GM12878 (cell line): Measurements from ENCODE around the gene LSM14B. TPM values are rescaled to one million over a fixed set of nuclear protein-coding genes. Genes with fewer than 3 reads are reported as not detected.

Source experiments
- ATAC-seq: fragments of 200-7000 bp; cut with Tn5 transposase; 3 replicates; pipeline ENCODE4 v1.9.1; 2020; ENCODE audit warnings: mild to moderate bottlenecking, moderate library complexity
- BruUV-seq: library from RNA; stranded (reverse); fragments of 400-500 nt; replicated peaks from 2 replicates; lab custom pipeline; 2021; lab: Mats Ljungman, UMichigan
- CTCF ChIA-PET: fragments of 300-600 bp; sonication (Branson Sonifier 250); formaldehyde crosslinking; extraction: SDS; loops from one replicate; lab custom pipeline; 2021; ENCODE audit warnings: inconsistent platforms; lab: Yijun Ruan, JAX
- POLR2A ChIA-PET: fragments of 350-600 bp; formaldehyde crosslinking; extraction: SDS; loops from one replicate; lab custom pipeline; 2021; ENCODE audit warnings: inconsistent platforms; lab: Charles Lee
- RAD21 ChIA-PET: fragments of 300-600 bp; sonication (Branson Sonifier 250); formaldehyde crosslinking; loops from one replicate; lab custom pipeline; 2023; ENCODE audit warnings: antibody characterized with exemption; ENCODE audit not compliant: unreplicated experiment; lab: Charles Lee
- SMC1A ChIA-PET: fragments of 300-600 bp; sonication (Branson Sonifier 250); formaldehyde crosslinking; loops from one replicate; lab custom pipeline; 2023; ENCODE audit not compliant: unreplicated experiment, uncharacterized antibody; lab: Charles Lee
- DNase-seq: peaks from one replicate; pipeline ENCODE4 v3.0.0-alpha.2; 2011; ENCODE audit warnings: low read depth, low spot score
- FAIRE-seq: peaks from 3 replicates; lab custom pipeline; 2011; peaks lifted over from hg19 to GRCh38; lab: Jason Lieb, UNC
- H2AFZ ChIP-seq: 2 replicates; pipeline ENCODE4 v1.6.0; 2011; ENCODE audit warnings: low read depth, low read length, control low read depth; ENCODE audit not compliant: control insufficient read depth
- H3K27ac ChIP-seq: 2 replicates; pipeline ENCODE4 v1.5.1; 2011; ENCODE audit warnings: control low read depth; ENCODE audit not compliant: control insufficient read depth, insufficient read depth
- H3K27me3 ChIP-seq, 2 experiments: replicated peaks in 1 of 2; 2 replicates each; pipeline versions ENCODE4 v1.6.0 to v1.6.1; 2011; ENCODE audit warnings: low read length in 1 of 2; ENCODE audit not compliant: control insufficient read depth in 2 of 2, insufficient read depth in 2 of 2
- H3K36me3 ChIP-seq, 2 experiments: 2 replicates each; pipeline ENCODE4 v1.5.1; 2011; ENCODE audit warnings: low read length in 1 of 2; ENCODE audit not compliant: control insufficient read depth in 2 of 2, insufficient read depth in 2 of 2
- H3K4me1 ChIP-seq: 2 replicates; pipeline ENCODE4 v1.6.1; 2011; ENCODE audit warnings: mild to moderate bottlenecking, low read length, moderate library complexity, mixed read lengths; ENCODE audit not compliant: control insufficient read depth, insufficient read depth
- H3K4me2 ChIP-seq: 2 replicates; pipeline ENCODE4 v1.6.0; 2011; ENCODE audit warnings: control low read depth; ENCODE audit not compliant: control insufficient read depth, insufficient read depth
- H3K4me3 ChIP-seq: fragments of 200-600 bp; sonication (generic); 2 replicates; pipeline ENCODE4 v1.5.1; 2016
- H3K79me2 ChIP-seq: 2 replicates; pipeline ENCODE4 v1.6.0; 2011; ENCODE audit warnings: low read length; ENCODE audit not compliant: control insufficient read depth, insufficient read depth
- H3K9ac ChIP-seq: 2 replicates; pipeline ENCODE4 v1.8.0; 2011; ENCODE audit warnings: low read length, control low read depth, mixed read lengths; ENCODE audit not compliant: control insufficient read depth, insufficient read depth
- H3K9me3 ChIP-seq: replicated peaks from 3 replicates; pipeline ENCODE4 v1.5.1; 2011; ENCODE audit warnings: mild to moderate bottlenecking, low read length; ENCODE audit not compliant: control insufficient read depth, insufficient read depth
- H4K20me1 ChIP-seq: 2 replicates; pipeline ENCODE4 v1.6.0; 2011; ENCODE audit not compliant: control insufficient read depth, insufficient read depth
- BMI1 ChIP-seq: fragments of 450-650 bp; IDR thresholded peaks from 2 replicates; pipeline ENCODE4 v1.6.1; 2016; ENCODE audit warnings: mild to moderate bottlenecking, moderate library complexity, borderline replicate concordance
- ETV6 ChIP-seq, 2 experiments: fragments of 450-650 bp in 1 of 2; IDR thresholded peaks in 1 of 2; conservative IDR thresholded peaks in 1 of 2; 2 replicates each; pipeline ENCODE4 v1.6.1; 2014; ENCODE audit warnings: antibody characterized with exemption in 1 of 2, borderline replicate concordance in 1 of 2, low read depth in 1 of 2, mild to moderate bottlenecking in 1 of 2, moderate library complexity in 1 of 2
- MTA2 ChIP-seq: fragments of 450-650 bp; IDR thresholded peaks from 2 replicates; pipeline ENCODE4 v1.6.1; 2016; ENCODE audit warnings: low read depth, mild to moderate bottlenecking, moderate library complexity
- NFYB ChIP-seq: IDR thresholded peaks from 2 replicates; pipeline ENCODE4 v1.6.1; 2011; ENCODE audit warnings: low read depth, mild to moderate bottlenecking, low read length, improper control_type of control experiment, moderate library complexity; ENCODE audit not compliant: insufficient read depth
- RCOR1 ChIP-seq: conservative IDR thresholded peaks from 2 replicates; pipeline ENCODE4 v1.6.1; 2012; ENCODE audit warnings: low read depth, low read length, improper control_type of control experiment
- RFX5 ChIP-seq: IDR thresholded peaks from 2 replicates; pipeline ENCODE4 v1.6.1; 2011; ENCODE audit warnings: low read depth, low read length, improper control_type of control experiment
- RUNX3 ChIP-seq: IDR thresholded peaks from 2 replicates; pipeline ENCODE4 v1.6.1; 2012; ENCODE audit warnings: low read length, inconsistent platforms
- SMARCA5 ChIP-seq: fragments of 450-650 bp; IDR thresholded peaks from 2 replicates; pipeline ENCODE4 v1.6.1; 2017; ENCODE audit warnings: mild to moderate bottlenecking
- STAT1 ChIP-seq: fragments of 450-650 bp; conservative IDR thresholded peaks from 2 replicates; pipeline ENCODE4 v1.6.1; 2014; ENCODE audit warnings: antibody characterized with exemption, mild to moderate bottlenecking
- TARDBP ChIP-seq: IDR thresholded peaks from 2 replicates; pipeline ENCODE4 v1.6.1; 2016; ENCODE audit warnings: borderline replicate concordance
- YBX1 ChIP-seq: fragments of 450-650 bp; IDR thresholded peaks from 2 replicates; pipeline ENCODE4 v1.6.1; 2016; ENCODE audit warnings: antibody characterized with exemption
- ZBED1 ChIP-seq: IDR thresholded peaks from 2 replicates; pipeline ENCODE4 v1.6.1; 2016; ENCODE audit warnings: borderline replicate concordance
- ZNF217 ChIP-seq: fragments of 450-650 bp; IDR thresholded peaks from 2 replicates; pipeline ENCODE4 v1.6.1; 2017; ENCODE audit warnings: antibody characterized with exemption, mild to moderate bottlenecking
- ZNF384 ChIP-seq: IDR thresholded peaks from 2 replicates; pipeline ENCODE4 v1.6.1; 2012; ENCODE audit warnings: low read depth, mild to moderate bottlenecking, low read length, improper control_type of control experiment, borderline replicate concordance
- WGBS: methylation state at CpG from one replicate; pipeline ENCODE4 v1.1.6; 2016; ENCODE audit warnings: low lambda C conversion rate; ENCODE audit not compliant: insufficient replicate concordance, insufficient coverage; ENCODE audit errors: missing lambda C conversion rate; 5-methylcytosine and 5-hydroxymethylcytosine counted together
- in situ Hi-C: fragments of 300-500 bp; cut with MboI; formaldehyde crosslinking; loops from 9 replicates; pipeline ENCODE4 v1.14.3; 2018; ENCODE audit warnings: mixed read lengths
- intact Hi-C: fragments of 100-400 bp; cut with micrococcal nuclease; formaldehyde crosslinking; loops from one replicate; pipeline ENCODE4 v1.14.2; 2022; ENCODE audit not compliant: unreplicated experiment
- polyA plus RNA-seq, 11 experiments: library from polyadenylated mRNA; depleted of rRNA in 4 of 11; unstranded in 6 of 11; stranded (reverse) in 5 of 11; fragments of >200 nt; fragmentation: Nextera tagmentation in 4 of 11; fragmentation: Illumina TruSeq in 1 of 11; extraction: Ambion mirVana in 4 of 11; extraction: Trizol in 1 of 11; gene quantifications; 1 replicate in 1 of 11; 2 replicates in 10 of 11; pipeline versions ENCODE4 v1.2.1 to v1.2.3, GENCODE V29; 2011 to 2016; ENCODE audit warnings: inconsistent platforms in 2 of 11, missing spikeins in 2 of 11, low read depth in 1 of 11
- total RNA-seq, 4 experiments: library from RNA; depleted of rRNA in 3 of 4; stranded (reverse); fragments of >200 nt in 3 of 4; fragmentation: Illumina TruSeq in 1 of 4; extraction: Trizol in 1 of 4; gene quantifications; 2 replicates each; pipeline versions ENCODE4 v1.2.1 to v1.2.3, GENCODE V29; 2013 to 2021
- TF ChIP-seq, protein P1 (sequence below): fragments of 450-650 bp; formaldehyde crosslinking; IDR thresholded peaks from 2 replicates; pipeline ENCODE4 v1.4.0; 2020; ENCODE audit warnings: mild to moderate bottlenecking, moderate library complexity
- TF ChIP-seq, protein P2 (sequence below): fragments of 450-650 bp; conservative IDR thresholded peaks from 2 replicates; pipeline ENCODE4 v1.6.1; 2017; ENCODE audit warnings: mild to moderate bottlenecking, moderate library complexity

The LSM14B gene
- total and polyA plus RNA-seq, 10 of the 15 experiments (the other 5 are each of a cell fraction or from before 2014, with no cell fraction given), result 0.56 to 34.3 (median 15.6) TPM

DNA sequence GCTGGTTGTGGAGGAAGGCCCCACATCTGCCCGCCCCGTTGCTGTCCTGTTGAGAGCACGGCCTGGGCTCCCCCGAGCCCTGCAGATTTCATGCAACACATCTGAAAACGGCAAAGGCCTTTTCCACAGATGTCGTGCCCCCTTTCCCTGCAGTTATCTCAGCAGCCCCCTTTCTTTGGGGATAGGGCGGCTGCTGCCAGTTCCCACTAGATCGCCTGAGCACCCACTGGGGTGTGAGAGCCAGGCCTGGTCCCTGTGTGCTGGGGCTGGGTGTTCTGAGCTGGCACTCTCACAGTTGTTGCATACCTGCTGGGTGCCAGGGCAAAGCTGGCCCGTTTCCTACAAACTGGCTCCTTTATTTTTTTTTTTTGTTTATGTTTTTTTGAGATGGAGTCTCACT, 48.3 kb downstream of the LSM14B start:
- ChIA-PET POLR2A (no interaction called here), RAD21 (no interaction called here), SMC1A (no interaction called here), CTCF (no interaction called here)
- in situ Hi-C loops (no loop called here), intact Hi-C loops (no loop called here)
- peaks cover 0 to 11% of the 10 kb centered on the region in 2 experiments; a peak in 3 of 4 replicates for H3K36me3 ChIP-seq
- no peak overlapping the region for H3K4me2 ChIP-seq
- no peaks in the 10 kb centered on the region for H3K27me3 ChIP-seq
- WGBS, result 90% methylated on average over 9 of the region's 9 CpGs
- no peak overlapping the region for H2AFZ ChIP-seq
- H4K20me1 ChIP-seq, result no peaks in the 10 kb centered on the region
- DNase-seq (no peak), ATAC-seq (no peak), FAIRE-seq (no peak)
- H3K4me3 ChIP-seq, result no peak overlapping the region
- H3K79me2 ChIP-seq, result no peaks in the 10 kb centered on the region
- TF ChIP-seq ZNF217 (no peak), SMARCA5 (no peak), STAT1 (no peak), ZNF384 (no peak), NFYB (no peak), MTA2 (no peak), BMI1 (no peak), RUNX3 (no peak), RCOR1 (no peak), YBX1 (no peak), ZBED1 (no peak), RFX5 (no peak), TARDBP (no peak), ETV6 (conservative IDR thresholded peaks at IDR 0.05 in 1 of 2, IDR thresholded peaks at IDR 0.05 in 1 of 2; ENCODE audit: borderline replicate concordance in 1 of 2, low read depth in 1 of 2) (no peak)
- TF ChIP-seq, protein P1, sequence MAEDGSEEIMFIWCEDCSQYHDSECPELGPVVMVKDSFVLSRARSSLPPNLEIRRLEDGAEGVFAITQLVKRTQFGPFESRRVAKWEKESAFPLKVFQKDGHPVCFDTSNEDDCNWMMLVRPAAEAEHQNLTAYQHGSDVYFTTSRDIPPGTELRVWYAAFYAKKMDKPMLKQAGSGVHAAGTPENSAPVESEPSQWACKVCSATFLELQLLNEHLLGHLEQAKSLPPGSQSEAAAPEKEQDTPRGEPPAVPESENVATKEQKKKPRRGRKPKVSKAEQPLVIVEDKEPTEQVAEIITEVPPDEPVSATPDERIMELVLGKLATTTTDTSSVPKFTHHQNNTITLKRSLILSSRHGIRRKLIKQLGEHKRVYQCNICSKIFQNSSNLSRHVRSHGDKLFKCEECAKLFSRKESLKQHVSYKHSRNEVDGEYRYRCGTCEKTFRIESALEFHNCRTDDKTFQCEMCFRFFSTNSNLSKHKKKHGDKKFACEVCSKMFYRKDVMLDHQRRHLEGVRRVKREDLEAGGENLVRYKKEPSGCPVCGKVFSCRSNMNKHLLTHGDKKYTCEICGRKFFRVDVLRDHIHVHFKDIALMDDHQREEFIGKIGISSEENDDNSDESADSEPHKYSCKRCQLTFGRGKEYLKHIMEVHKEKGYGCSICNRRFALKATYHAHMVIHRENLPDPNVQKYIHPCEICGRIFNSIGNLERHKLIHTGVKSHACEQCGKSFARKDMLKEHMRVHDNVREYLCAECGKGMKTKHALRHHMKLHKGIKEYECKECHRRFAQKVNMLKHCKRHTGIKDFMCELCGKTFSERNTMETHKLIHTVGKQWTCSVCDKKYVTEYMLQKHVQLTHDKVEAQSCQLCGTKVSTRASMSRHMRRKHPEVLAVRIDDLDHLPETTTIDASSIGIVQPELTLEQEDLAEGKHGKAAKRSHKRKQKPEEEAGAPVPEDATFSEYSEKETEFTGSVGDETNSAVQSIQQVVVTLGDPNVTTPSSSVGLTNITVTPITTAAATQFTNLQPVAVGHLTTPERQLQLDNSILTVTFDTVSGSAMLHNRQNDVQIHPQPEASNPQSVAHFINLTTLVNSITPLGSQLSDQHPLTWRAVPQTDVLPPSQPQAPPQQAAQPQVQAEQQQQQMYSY (CRISPR knock-in tag), result no peak
- TF ChIP-seq, protein P2, sequence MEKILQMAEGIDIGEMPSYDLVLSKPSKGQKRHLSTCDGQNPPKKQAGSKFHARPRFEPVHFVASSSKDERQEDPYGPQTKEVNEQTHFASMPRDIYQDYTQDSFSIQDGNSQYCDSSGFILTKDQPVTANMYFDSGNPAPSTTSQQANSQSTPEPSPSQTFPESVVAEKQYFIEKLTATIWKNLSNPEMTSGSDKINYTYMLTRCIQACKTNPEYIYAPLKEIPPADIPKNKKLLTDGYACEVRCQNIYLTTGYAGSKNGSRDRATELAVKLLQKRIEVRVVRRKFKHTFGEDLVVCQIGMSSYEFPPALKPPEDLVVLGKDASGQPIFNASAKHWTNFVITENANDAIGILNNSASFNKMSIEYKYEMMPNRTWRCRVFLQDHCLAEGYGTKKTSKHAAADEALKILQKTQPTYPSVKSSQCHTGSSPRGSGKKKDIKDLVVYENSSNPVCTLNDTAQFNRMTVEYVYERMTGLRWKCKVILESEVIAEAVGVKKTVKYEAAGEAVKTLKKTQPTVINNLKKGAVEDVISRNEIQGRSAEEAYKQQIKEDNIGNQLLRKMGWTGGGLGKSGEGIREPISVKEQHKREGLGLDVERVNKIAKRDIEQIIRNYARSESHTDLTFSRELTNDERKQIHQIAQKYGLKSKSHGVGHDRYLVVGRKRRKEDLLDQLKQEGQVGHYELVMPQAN, result no peak
- H3K4me1 ChIP-seq, result no peaks in the 10 kb centered on the region
- H3K9ac ChIP-seq, result no peak overlapping the region
- no TSS peak for BruUV-seq
- H3K9me3 ChIP-seq, result no peaks in the 10 kb centered on the region
- no peak overlapping the region for H3K27ac ChIP-seq
